GM23338 (cell line): Measurements from ENCODE around the gene TTLL8. TPM values are rescaled to one million over a fixed set of nuclear protein-coding genes. Genes with fewer than 3 reads are reported as not detected.
A peak's percentile ranks its signal among the peaks of the same experiment; 100 is the strongest.

ENCODE experiments used
- ATAC-seq: fragments of 200-7000 bp; cut with Tn5 transposase; 3 replicates; pipeline ENCODE4 v1.9.1; 2020
- DNase-seq: peaks from one replicate; pipeline ENCODE4 v3.0.0-alpha.2; 2015; ENCODE audit warnings: low spot score
- H2AFZ ChIP-seq: fragments of 200-600 bp; sonication (generic); 2 replicates; pipeline ENCODE4 v1.8.0; 2016; ENCODE audit warnings: antibody characterized with exemption, mild to moderate bottlenecking, moderate library complexity
- H3F3A ChIP-seq: fragments of 200-600 bp; sonication (generic); replicated peaks from 2 replicates; pipeline ENCODE4 v1.8.0; 2017; ENCODE audit warnings: antibody characterized with exemption, mixed run types, low read depth
- H3K27ac ChIP-seq: fragments of 200-600 bp; sonication (generic); 2 replicates; pipeline ENCODE4 v1.6.1; 2016; ENCODE audit warnings: low read depth
- H3K27me3 ChIP-seq: fragments of 200-600 bp; sonication (generic); 2 replicates; pipeline ENCODE4 v1.8.0; 2016; ENCODE audit warnings: mild to moderate bottlenecking, mixed run types, moderate library complexity; ENCODE audit not compliant: insufficient read depth
- H3K36me3 ChIP-seq: fragments of 200-600 bp; sonication (generic); 2 replicates; pipeline ENCODE4 v1.8.0; 2016; ENCODE audit warnings: mild to moderate bottlenecking; ENCODE audit not compliant: insufficient read depth
- H3K4me1 ChIP-seq: fragments of 200-600 bp; sonication (generic); 2 replicates; pipeline ENCODE4 v1.8.0; 2016; ENCODE audit warnings: mild to moderate bottlenecking, moderate library complexity; ENCODE audit not compliant: insufficient read depth
- H3K4me2 ChIP-seq: fragments of 200-600 bp; sonication (generic); 2 replicates; pipeline ENCODE4 v1.7.1; 2017; ENCODE audit warnings: mixed run types
- H3K4me3 ChIP-seq: fragments of 200-600 bp; sonication (generic); 2 replicates; pipeline ENCODE4 v1.6.1; 2016; ENCODE audit warnings: mixed run types
- H3K79me2 ChIP-seq: fragments of 200-600 bp; sonication (generic); replicated peaks from 2 replicates; pipeline ENCODE4 v1.8.0; 2017; ENCODE audit warnings: mild to moderate bottlenecking; ENCODE audit not compliant: insufficient read depth
- H3K9me2 ChIP-seq: fragments of 200-600 bp; sonication (generic); 2 replicates; pipeline ENCODE4 v1.8.0; 2017; ENCODE audit not compliant: insufficient read depth
- H4K20me1 ChIP-seq: fragments of 200-600 bp; sonication (generic); replicated peaks from 2 replicates; pipeline ENCODE4 v1.8.0; 2017; ENCODE audit warnings: mild to moderate bottlenecking; ENCODE audit not compliant: insufficient read depth
- H3K27ac Mint-ChIP-seq: 2 replicates; pipeline ENCODE4 v1.8.0; 2020; ENCODE audit warnings: inconsistent platforms, mild to moderate bottlenecking, moderate library complexity, mixed read lengths
- H3K27me3 Mint-ChIP-seq: 3 replicates; pipeline ENCODE4 v1.8.0; 2022; ENCODE audit warnings: low read depth, mild to moderate bottlenecking, moderate library complexity, mixed read lengths, inconsistent platforms; ENCODE audit not compliant: insufficient read depth, poor library complexity
- H3K36me3 Mint-ChIP-seq: 3 replicates; pipeline ENCODE4 v1.8.0; 2021; ENCODE audit warnings: low read depth, mild to moderate bottlenecking, inconsistent platforms, moderate library complexity, mixed read lengths
- H3K4me1 Mint-ChIP-seq: 3 replicates; pipeline ENCODE4 v1.8.0; 2020; ENCODE audit warnings: mild to moderate bottlenecking, inconsistent platforms, mixed read lengths
- H3K4me3 Mint-ChIP-seq: 3 replicates; pipeline ENCODE4 v1.8.0; 2021; ENCODE audit warnings: moderate library complexity, mild to moderate bottlenecking, inconsistent platforms, mixed read lengths
- H3K9me3 Mint-ChIP-seq: 3 replicates; pipeline ENCODE4 v1.8.0; 2020; ENCODE audit warnings: moderate library complexity, mild to moderate bottlenecking, inconsistent platforms, mixed read lengths
- CTCF ChIP-seq, 2 experiments: fragments of 200-600 bp in 1 of 2; sonication (generic) in 1 of 2; conservative IDR thresholded peaks; 2 replicates each; pipeline versions ENCODE4 v1.5.1 to v1.6.1; 2016 to 2017; ENCODE audit warnings: antibody characterized with exemption in 2 of 2, low read depth in 2 of 2, mild to moderate bottlenecking in 2 of 2, moderate library complexity in 1 of 2
- EZH2phosphoT487 ChIP-seq: fragments of 200-600 bp; sonication (generic); IDR thresholded peaks from one replicate; pipeline ENCODE4 v1.8.1; 2018; ENCODE audit warnings: antibody characterized with exemption; ENCODE audit not compliant: unreplicated experiment
- NANOG ChIP-seq: IDR thresholded peaks from 2 replicates; pipeline ENCODE4 v1.6.1; 2016; ENCODE audit warnings: antibody characterized with exemption, borderline replicate concordance
- STAT1 ChIP-seq: IDR thresholded peaks from one replicate; pipeline ENCODE4 v1.6.1; 2016; ENCODE audit warnings: antibody characterized with exemption; ENCODE audit not compliant: unreplicated experiment
- polyA plus RNA-seq: library from polyadenylated mRNA; unstranded; fragments of >200 nt; fragmentation: Nextera tagmentation; extraction: Ambion mirVana; gene quantifications from 2 replicates; pipeline ENCODE4 v1.2.1, GENCODE V29; 2016
- total RNA-seq: library from RNA; depleted of rRNA; stranded (reverse); fragments of >200 nt; shearing (Covaris generic); gene quantifications from 2 replicates; pipeline ENCODE4 v1.2.3, GENCODE V29; 2014

Gene TTLL8
- total and polyA plus RNA-seq, 2 experiments from 2014 or later, result not detected

- Mint-ChIP-seq H3K4me3 (no peak overlapping the region), H3K27ac (no peak overlapping the region), H3K9me3 (peaks cover 3% of the 10 kb centered on the region; the same call in 1 of the 3 replicates), H3K27me3 (peaks cover 25% of the 10 kb centered on the region), H3K36me3 (no peaks in the 10 kb centered on the region), H3K4me1 (peaks cover 12% of the 10 kb centered on the region)
- Histone ChIP-seq H3K9me2 (no peaks in the 10 kb centered on the region), H3K27me3 (peaks cover 15% of the 10 kb centered on the region), H3K4me2 (no peak overlapping the region), H3K4me1 (no peaks in the 10 kb centered on the region), H3K4me3 (no peak overlapping the region), H3K79me2 (no peaks in the 10 kb centered on the region), H4K20me1 (no peaks in the 10 kb centered on the region), H3F3A (0 out of 2 replicates have a peak, but pooled peaks cover 3% of the 10 kb centered on the region), H3K36me3 (no peaks in the 10 kb centered on the region), H3K27ac (no peak overlapping the region), H2AFZ (no peak overlapping the region)
- ATAC-seq (peak; percentile 10), DNase-seq (no peak)
- TF ChIP-seq CTCF (conservative IDR thresholded peaks at IDR 0.05; ENCODE audit: low read depth in 2 of 2), result peak in 1 of 2 experiments; percentile 24; a peak in 1 of 4 replicates
- no peak for TF ChIP-seq STAT1
Measured at GRCh38 chr22:50001388-50002231, 56.5 kb downstream of the TTLL8 start.

GRCh38 chr22:50000587-50001387 is 57.3 kb downstream of the TTLL8 start:
- no peak; the same call in 1 of the 3 replicates for ATAC-seq

More at GRCh38 chr22:50000587-50001387, 57.3 kb downstream of the TTLL8 start:
- Mint-ChIP-seq H3K4me1 (peaks cover 12% of the 10 kb centered on the region), H3K9me3 (peaks cover 3% of the 10 kb centered on the region; the same call in 1 of the 3 replicates), H3K27me3 (peaks cover 25% of the 10 kb centered on the region), H3K36me3 (no peaks in the 10 kb centered on the region), H3K4me3 (no peak overlapping the region), H3K27ac (no peak overlapping the region)
- TF ChIP-seq EZH2phosphoT487 (no peak), NANOG (no peak), CTCF (conservative IDR thresholded peaks at IDR 0.05; ENCODE audit: low read depth in 2 of 2) (no peak)
- Histone ChIP-seq H3K36me3 (no peaks in the 10 kb centered on the region), H3K79me2 (no peaks in the 10 kb centered on the region), H3K4me2 (no peak overlapping the region), H3K4me1 (no peaks in the 10 kb centered on the region), H3K27ac (no peak overlapping the region), H3K9me2 (no peaks in the 10 kb centered on the region), H3K27me3 (peaks cover 15% of the 10 kb centered on the region), H3K4me3 (no peak overlapping the region), H2AFZ (no peak overlapping the region), H4K20me1 (no peaks in the 10 kb centered on the region), H3F3A (0 out of 2 replicates have a peak, but pooled peaks cover 3% of the 10 kb centered on the region)
- no peak for DNase-seq
